Measurements from ENCODE around the gene DAZAP2. TPM values are rescaled to one million over a fixed set of nuclear protein-coding genes. Genes with fewer than 3 reads are reported as not detected.
A peak's percentile ranks its signal among the peaks of the same experiment; 100 is the strongest.

Gene DAZAP2
- polyA plus RNA-seq, 2 of the 4 experiments (the other 2 are of a cell fraction) = 304 to 375 TPM

DNA sequence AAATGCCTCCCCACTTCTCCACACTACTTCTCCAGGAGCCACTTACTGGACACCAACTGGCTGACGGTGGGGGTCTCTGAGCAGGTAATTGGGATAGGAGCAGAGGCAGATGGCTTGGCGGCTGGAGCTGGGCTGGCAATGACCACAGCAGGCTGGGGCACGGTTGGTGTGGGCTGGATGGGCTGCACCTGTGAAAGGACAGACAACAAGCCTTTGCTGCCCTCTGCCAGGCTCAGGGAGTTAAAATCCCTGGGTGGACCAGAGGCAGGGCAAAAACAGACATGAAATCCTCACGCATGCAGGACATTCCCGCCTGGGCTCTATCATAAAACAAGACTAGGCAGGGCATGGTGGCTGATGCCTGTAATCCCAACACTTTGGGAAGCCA is 46.3 kb upstream of the DAZAP2 start:
- Histone ChIP-seq H3K4me1 (no peaks in the 10 kb centered on the region), H3K9me3 (no peaks in the 10 kb centered on the region), H3K4me2 (no peak overlapping the region), H3K4me3 (no peak overlapping the region), H3K27ac (no peak overlapping the region)
- DNase-seq (ENCODE audit: low read depth in 1 of 2, low spot score in 1 of 2) (no peak), FAIRE-seq (no peak), ATAC-seq (peak in 1 of 2 experiments; percentile 40; a peak in 2 of 6 replicates)
- TF ChIP-seq RAD21 (conservative IDR thresholded peaks at IDR 0.05 in 1 of 2, IDR thresholded peaks at IDR 0.05 in 1 of 2) (peak in 1 of 2 experiments; percentile 17; a peak in 1 of 5 replicates), MYC (IDR thresholded peaks at IDR 0.05; ENCODE audit: borderline replicate concordance, low read length) (no peak), HEYL (CRISPR knock-in tag; IDR thresholded peaks at IDR 0.05) (no peak)
- 84% methylated on average over 5 of the region's 5 CpGs for WGBS (ENCODE audit: missing lambda C conversion rate)
- CTCF ChIA-PET = no interaction called here
- POLR2A ChIA-PET = interaction anchor here (0.7 kb wide), 1 partner anchor 46 kb away, joined by 3 read pairs; the partner anchor contains the start of gene DAZAP2

DNA sequence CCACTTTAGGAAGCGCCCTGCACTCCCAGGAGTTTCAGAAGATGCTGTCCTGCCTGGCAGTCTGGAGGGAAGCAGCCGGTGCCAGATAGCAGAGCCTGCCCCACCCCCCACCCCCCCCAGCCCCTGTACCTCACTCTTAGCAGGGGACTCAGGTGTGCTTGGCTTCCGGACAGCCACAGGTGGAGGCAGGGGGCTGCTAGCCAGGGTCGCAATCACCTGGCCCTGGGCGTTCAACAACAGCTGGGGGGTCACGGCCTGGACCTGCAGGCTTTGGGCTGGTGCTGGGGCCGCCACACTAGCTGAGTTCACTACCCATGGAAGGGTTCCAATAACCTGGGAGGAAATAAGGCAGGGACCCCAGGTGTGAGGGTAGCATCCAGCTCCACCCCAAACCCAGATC is 42.8 kb upstream of the DAZAP2 start:
- WGBS (ENCODE audit: missing lambda C conversion rate) = 71% methylated on average over 1 of the region's 7 CpGs
- no peak for FAIRE-seq

DNA sequence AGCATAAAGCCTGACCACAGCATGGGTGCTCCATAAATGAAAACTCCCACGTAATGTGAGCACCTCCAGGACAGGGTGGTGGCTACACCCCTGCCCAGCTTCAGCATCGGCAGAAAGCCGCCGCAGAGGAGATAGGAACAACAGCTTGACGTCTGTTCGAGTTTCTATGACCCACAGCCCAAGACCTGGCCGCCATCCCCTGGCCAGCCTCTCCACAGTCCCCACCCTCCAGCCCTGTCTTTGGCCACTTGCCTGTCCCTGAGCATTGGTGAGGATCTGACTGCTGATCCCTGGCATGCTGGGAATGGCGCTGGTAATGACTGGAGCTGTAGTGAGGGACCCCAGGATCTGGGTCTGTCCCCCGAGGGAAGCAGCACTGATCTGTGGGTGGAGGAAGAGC is 42.1 kb upstream of the DAZAP2 start:
- no peak for TF ChIP-seq CEBPB (IDR thresholded peaks at IDR 0.05)
- TF ChIP-seq, protein P1, sequence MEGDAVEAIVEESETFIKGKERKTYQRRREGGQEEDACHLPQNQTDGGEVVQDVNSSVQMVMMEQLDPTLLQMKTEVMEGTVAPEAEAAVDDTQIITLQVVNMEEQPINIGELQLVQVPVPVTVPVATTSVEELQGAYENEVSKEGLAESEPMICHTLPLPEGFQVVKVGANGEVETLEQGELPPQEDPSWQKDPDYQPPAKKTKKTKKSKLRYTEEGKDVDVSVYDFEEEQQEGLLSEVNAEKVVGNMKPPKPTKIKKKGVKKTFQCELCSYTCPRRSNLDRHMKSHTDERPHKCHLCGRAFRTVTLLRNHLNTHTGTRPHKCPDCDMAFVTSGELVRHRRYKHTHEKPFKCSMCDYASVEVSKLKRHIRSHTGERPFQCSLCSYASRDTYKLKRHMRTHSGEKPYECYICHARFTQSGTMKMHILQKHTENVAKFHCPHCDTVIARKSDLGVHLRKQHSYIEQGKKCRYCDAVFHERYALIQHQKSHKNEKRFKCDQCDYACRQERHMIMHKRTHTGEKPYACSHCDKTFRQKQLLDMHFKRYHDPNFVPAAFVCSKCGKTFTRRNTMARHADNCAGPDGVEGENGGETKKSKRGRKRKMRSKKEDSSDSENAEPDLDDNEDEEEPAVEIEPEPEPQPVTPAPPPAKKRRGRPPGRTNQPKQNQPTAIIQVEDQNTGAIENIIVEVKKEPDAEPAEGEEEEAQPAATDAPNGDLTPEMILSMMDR (IDR thresholded peaks at IDR 0.05) = no peak
- TF ChIP-seq HDAC2 (IDR thresholded peaks at IDR 0.05) = no peak
- TF ChIP-seq POLR2AphosphoS2 (conservative IDR thresholded peaks at IDR 0.05; ENCODE audit: low read length) = no peak
- no peak for TF ChIP-seq EP300 (IDR thresholded peaks at IDR 0.05)
- no peak for TF ChIP-seq SMC3 (IDR thresholded peaks at IDR 0.05)
- TF ChIP-seq ZFP36 (IDR thresholded peaks at IDR 0.05; ENCODE audit: borderline replicate concordance, partially characterized antibody) = no peak
- TF ChIP-seq RCOR1 (IDR thresholded peaks at IDR 0.05; ENCODE audit: low read depth, low read length) = no peak
- no peak for TF ChIP-seq FOSL2 (IDR thresholded peaks at IDR 0.05)
- TF ChIP-seq FOSL2 (CRISPR knock-in tag; IDR thresholded peaks at IDR 0.05) = no peak
- no peak for TF ChIP-seq RNF2 (IDR thresholded peaks at IDR 0.05; ENCODE audit: borderline replicate concordance, low read depth)
- no peak for TF ChIP-seq EHMT2 (IDR thresholded peaks at IDR 0.05; ENCODE audit: low read depth)
- TF ChIP-seq RARB (CRISPR knock-in tag; IDR thresholded peaks at IDR 0.05) = no peak
- Histone ChIP-seq H3K4me1 (no peaks in the 10 kb centered on the region), H3K4me2 (no peak overlapping the region), H3K4me3 (no peak overlapping the region), H3K9me3 (no peaks in the 10 kb centered on the region), H3K27ac (no peak overlapping the region)
- ATAC-seq = no peak
- ChIA-PET CTCF (interaction anchor here (1.2 to 3.3 kb wide), 2 partner anchors 14 kb away, joined by 3 to 11 read pairs; no protein-coding TSS in a partner anchor), POLR2A (no interaction called here)
- 84% methylated on average over 9 of the region's 9 CpGs for WGBS (ENCODE audit: missing lambda C conversion rate)
- no peak for DNase-seq (ENCODE audit: low read depth in 1 of 2, low spot score in 1 of 2)
- FAIRE-seq = no peak

More for the DNA sequence above, 42.8 kb upstream of the DAZAP2 start:
- ChIA-PET CTCF (interaction anchor here (1.2 to 3.3 kb wide), 3 partner anchors 8 to 15 kb away, joined by 3 to 11 read pairs (median 4); no protein-coding TSS in a partner anchor), POLR2A (interaction anchor here (0.6 kb wide), 1 partner anchor 22 kb away, joined by 6 read pairs; the partner anchor contains the start of gene POU6F1)
- DNase-seq (ENCODE audit: low read depth in 1 of 2, low spot score in 1 of 2) (no peak), ATAC-seq (no peak)
- H3K4me1 ChIP-seq = no peaks in the 10 kb centered on the region
- no peak overlapping the region for H3K4me2 ChIP-seq
- H3K4me3 ChIP-seq = no peak overlapping the region
- TF ChIP-seq ZNF302 (CRISPR knock-in tag; IDR thresholded peaks at IDR 0.05) = no peak
- TF ChIP-seq, protein P2, sequence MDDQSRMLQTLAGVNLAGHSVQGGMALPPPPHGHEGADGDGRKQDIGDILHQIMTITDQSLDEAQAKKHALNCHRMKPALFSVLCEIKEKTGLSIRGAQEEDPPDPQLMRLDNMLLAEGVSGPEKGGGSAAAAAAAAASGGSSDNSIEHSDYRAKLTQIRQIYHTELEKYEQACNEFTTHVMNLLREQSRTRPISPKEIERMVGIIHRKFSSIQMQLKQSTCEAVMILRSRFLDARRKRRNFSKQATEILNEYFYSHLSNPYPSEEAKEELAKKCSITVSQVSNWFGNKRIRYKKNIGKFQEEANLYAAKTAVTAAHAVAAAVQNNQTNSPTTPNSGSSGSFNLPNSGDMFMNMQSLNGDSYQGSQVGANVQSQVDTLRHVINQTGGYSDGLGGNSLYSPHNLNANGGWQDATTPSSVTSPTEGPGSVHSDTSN (IDR thresholded peaks at IDR 0.05) = no peak
- TF ChIP-seq MAFK (IDR thresholded peaks at IDR 0.05; ENCODE audit: partially characterized antibody) = no peak
- TF ChIP-seq JUNB (IDR thresholded peaks at IDR 0.05) = no peak
- TF ChIP-seq FOSB (CRISPR knock-in tag; IDR thresholded peaks at IDR 0.05) = no peak
- no peak for TF ChIP-seq POLR2A (IDR thresholded peaks at IDR 0.05; ENCODE audit: low read length)
- TF ChIP-seq TFCP2L1 (CRISPR knock-in tag; IDR thresholded peaks at IDR 0.05) = no peak
- TF ChIP-seq, protein P3, sequence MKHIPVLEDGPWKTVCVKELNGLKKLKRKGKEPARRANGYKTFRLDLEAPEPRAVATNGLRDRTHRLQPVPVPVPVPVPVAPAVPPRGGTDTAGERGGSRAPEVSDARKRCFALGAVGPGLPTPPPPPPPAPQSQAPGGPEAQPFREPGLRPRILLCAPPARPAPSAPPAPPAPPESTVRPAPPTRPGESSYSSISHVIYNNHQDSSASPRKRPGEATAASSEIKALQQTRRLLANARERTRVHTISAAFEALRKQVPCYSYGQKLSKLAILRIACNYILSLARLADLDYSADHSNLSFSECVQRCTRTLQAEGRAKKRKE (CRISPR knock-in tag; IDR thresholded peaks at IDR 0.05; ENCODE audit: low read depth) = no peak
- no peaks in the 10 kb centered on the region for H3K9me3 ChIP-seq
- no peak overlapping the region for H3K27ac ChIP-seq
